H9 (cell line): ENCODE measurements around the gene L3HYPDH. TPM values are rescaled to one million over a fixed set of nuclear protein-coding genes. Genes with fewer than 3 reads are reported as not detected.

Experiments used
- DNase-seq: peaks from one replicate; pipeline ENCODE4 v3.0.0-alpha.2; 2017
- H2AFZ ChIP-seq: one replicate; pipeline ENCODE4 v1.6.1; 2013; ENCODE audit warnings: mild to moderate bottlenecking, low read length, control low read depth, moderate library complexity
- H2AK5ac ChIP-seq: 2 replicates; pipeline ENCODE4 v1.6.1; 2013; ENCODE audit warnings: low read length, control low read depth, mixed read lengths; ENCODE audit not compliant: insufficient read length
- H2BK120ac ChIP-seq: one replicate; pipeline ENCODE4 v1.6.1; 2013; ENCODE audit warnings: low read depth, mild to moderate bottlenecking, low read length, control low read depth, inconsistent platforms; ENCODE audit not compliant: poor library complexity, severe bottlenecking
- H2BK12ac ChIP-seq: 2 replicates; pipeline ENCODE4 v1.6.1; 2013; ENCODE audit warnings: low read length, control low read depth, mixed read lengths, low read depth; ENCODE audit not compliant: insufficient read length
- H2BK15ac ChIP-seq: 2 replicates; pipeline ENCODE4 v1.6.1; 2013; ENCODE audit warnings: low read depth, low read length, control low read depth
- H2BK20ac ChIP-seq: one replicate; pipeline ENCODE4 v1.6.1; 2013; ENCODE audit warnings: low read depth, mild to moderate bottlenecking, low read length, control low read depth, inconsistent platforms; ENCODE audit not compliant: poor library complexity, severe bottlenecking
- H2BK5ac ChIP-seq: 2 replicates; pipeline ENCODE4 v1.6.1; 2013; ENCODE audit warnings: low read length, control low read depth, mixed read lengths; ENCODE audit not compliant: insufficient read length
- H3K14ac ChIP-seq: 2 replicates; pipeline ENCODE4 v1.6.1; 2013; ENCODE audit warnings: low read length, control low read depth; ENCODE audit not compliant: insufficient read depth
- H3K18ac ChIP-seq: 2 replicates; pipeline ENCODE4 v1.6.1; 2013; ENCODE audit warnings: low read depth, mild to moderate bottlenecking, mixed read lengths, low read length, control low read depth; ENCODE audit not compliant: insufficient read length
- H3K23ac ChIP-seq: 2 replicates; pipeline ENCODE4 v1.6.1; 2013; ENCODE audit warnings: low read length, control low read depth, mixed read lengths, low read depth; ENCODE audit not compliant: insufficient read length
- H3K23me2 ChIP-seq: 2 replicates; pipeline ENCODE4 v1.6.1; 2013; ENCODE audit warnings: low read depth, mild to moderate bottlenecking, mixed read lengths, low read length, control low read depth; ENCODE audit not compliant: insufficient read length, poor library complexity, severe bottlenecking
- H3K27ac ChIP-seq: 2 replicates; pipeline ENCODE4 v1.5.1; 2013; ENCODE audit warnings: low read length, control low read depth, mixed read lengths, low read depth; ENCODE audit not compliant: insufficient read length
- H3K27me3 ChIP-seq: 2 replicates; pipeline ENCODE4 v1.6.1; 2013; ENCODE audit warnings: low read length, control low read depth, inconsistent platforms; ENCODE audit not compliant: insufficient read depth
- H3K4ac ChIP-seq: 2 replicates; pipeline ENCODE4 v1.6.1; 2013; ENCODE audit warnings: low read depth, mild to moderate bottlenecking, control low read depth, inconsistent platforms, low read length, moderate library complexity
- H3K4me1 ChIP-seq: 2 replicates; pipeline ENCODE4 v1.6.1; 2013; ENCODE audit warnings: low read length, control low read depth, inconsistent platforms; ENCODE audit not compliant: insufficient read depth
- H3K4me2 ChIP-seq: 2 replicates; pipeline ENCODE4 v1.6.1; 2013; ENCODE audit warnings: low read length, control low read depth, mixed read lengths; ENCODE audit not compliant: insufficient read length, insufficient read depth
- H3K56ac ChIP-seq: 2 replicates; pipeline ENCODE4 v1.6.1; 2013; ENCODE audit warnings: low read depth, mild to moderate bottlenecking, mixed read lengths, low read length, control low read depth; ENCODE audit not compliant: insufficient read length
- H3K79me1 ChIP-seq: 2 replicates; pipeline ENCODE4 v1.6.1; 2013; ENCODE audit warnings: low read depth, mild to moderate bottlenecking, moderate library complexity, low read length, control low read depth, inconsistent platforms; ENCODE audit not compliant: insufficient read depth, poor library complexity, severe bottlenecking
- H3K79me2 ChIP-seq: 2 replicates; pipeline ENCODE4 v1.6.1; 2013; ENCODE audit warnings: low read length, control low read depth, inconsistent platforms; ENCODE audit not compliant: insufficient read depth
- H3K9ac ChIP-seq: 2 replicates; pipeline ENCODE4 v1.6.1; 2013; ENCODE audit warnings: low read length, control low read depth, mixed read lengths; ENCODE audit not compliant: insufficient read length; ENCODE audit errors: extremely low read depth
- H3K9me3 ChIP-seq: one replicate; pipeline ENCODE4 v1.6.1; 2013; ENCODE audit warnings: low read depth, low read length, inconsistent platforms; ENCODE audit not compliant: control insufficient read depth
- H3T11ph ChIP-seq: one replicate; pipeline ENCODE4 v1.6.1; 2013; ENCODE audit warnings: mild to moderate bottlenecking, low read length, control low read depth, inconsistent platforms
- H4K20me1 ChIP-seq: one replicate; pipeline ENCODE4 v1.6.1; 2013; ENCODE audit not compliant: control insufficient read depth, insufficient read length, insufficient read depth
- H4K5ac ChIP-seq: 2 replicates; pipeline ENCODE4 v1.6.1; 2013; ENCODE audit warnings: low read depth, mild to moderate bottlenecking, mixed read lengths, low read length, control low read depth; ENCODE audit not compliant: insufficient read length
- H4K8ac ChIP-seq: replicated peaks from 2 replicates; pipeline ENCODE4 v1.6.1; 2013; ENCODE audit warnings: low read length, control low read depth, mixed read lengths, low read depth; ENCODE audit not compliant: insufficient read length
- H4K91ac ChIP-seq: 2 replicates; pipeline ENCODE4 v1.6.1; 2013; ENCODE audit warnings: low read depth, mild to moderate bottlenecking, moderate library complexity, mixed read lengths, low read length, control low read depth; ENCODE audit not compliant: insufficient read length
- H3K27ac Mint-ChIP-seq, 3 experiments: 2 replicates in 2 of 3; 3 replicates in 1 of 3; pipeline ENCODE4 v1.8.0; 2020 to 2021; ENCODE audit warnings: mixed read lengths in 3 of 3, mild to moderate bottlenecking in 1 of 3, moderate library complexity in 1 of 3
- H3K27me3 Mint-ChIP-seq: 2 replicates; pipeline ENCODE4 v1.8.0; 2021; ENCODE audit warnings: low read depth, mild to moderate bottlenecking, moderate library complexity, mixed read lengths
- H3K36me3 Mint-ChIP-seq, 3 experiments: 2 replicates in 2 of 3; 3 replicates in 1 of 3; pipeline ENCODE4 v1.8.0; 2020 to 2021; ENCODE audit warnings: low read depth in 3 of 3, mixed read lengths in 3 of 3; ENCODE audit not compliant: insufficient read depth in 1 of 3
- H3K4me1 Mint-ChIP-seq, 2 experiments: 2 replicates each; pipeline ENCODE4 v1.8.0; 2020; ENCODE audit warnings: mixed read lengths in 2 of 2
- H3K4me3 Mint-ChIP-seq, 2 experiments: 2 replicates in 1 of 2; 3 replicates in 1 of 2; pipeline ENCODE4 v1.8.0; 2020 to 2021; ENCODE audit warnings: mild to moderate bottlenecking in 2 of 2, mixed read lengths in 2 of 2, moderate library complexity in 1 of 2
- H3K9me3 Mint-ChIP-seq, 2 experiments: 2 replicates in 1 of 2; 3 replicates in 1 of 2; pipeline ENCODE4 v1.8.0; 2020; ENCODE audit warnings: mild to moderate bottlenecking in 2 of 2, mixed read lengths in 2 of 2, moderate library complexity in 1 of 2
- WGBS: extraction: QIAGEN DNeasy Blood & Tissue Kit; methylation state at CpG from one replicate; pipeline ENCODE4 v1.1.7; 2013; ENCODE audit warnings: missing lambda C conversion rate, low lambda C conversion rate, mixed read lengths; ENCODE audit not compliant: insufficient read length; ENCODE audit errors: extremely low coverage; 5-methylcytosine and 5-hydroxymethylcytosine counted together
- total RNA-seq: library from RNA; stranded (reverse); gene quantifications from 2 replicates; pipeline ENCODE4 v1.2.1, GENCODE V29; 2021
- TF ChIP-seq, protein P1 (sequence below): fragments of 200-600 bp; sonication (generic); conservative IDR thresholded peaks from 3 replicates; pipeline ENCODE4 v1.8.0; 2021; ENCODE audit warnings: antibody characterized with exemption, mild to moderate bottlenecking

The L3HYPDH gene
- total RNA-seq, 1 experiment from 2014 or later = 15.7 TPM

DNA sequence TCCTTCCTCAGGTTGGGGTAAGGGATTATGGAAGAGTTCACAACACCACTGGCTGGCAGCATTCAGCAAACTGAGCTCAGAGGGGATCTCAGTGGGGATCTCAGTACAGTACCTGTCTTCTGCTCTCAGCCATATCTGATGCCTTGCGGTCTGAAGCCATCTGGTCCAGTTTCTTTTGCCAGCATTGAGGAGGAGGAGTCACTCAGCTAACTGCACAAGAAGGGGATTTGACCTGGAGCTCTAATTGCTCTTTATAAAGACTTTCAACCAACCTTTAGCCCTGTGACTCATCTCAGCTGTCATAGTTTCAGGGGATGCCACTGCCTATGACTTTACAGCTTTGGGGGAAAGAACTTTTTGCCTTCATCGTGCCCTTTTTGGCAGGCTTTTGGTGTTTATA lies 45.0 kb upstream of the L3HYPDH start:
- H3K27me3 ChIP-seq = no peaks in the 10 kb centered on the region
- no peak overlapping the region for H3K4me2 ChIP-seq
- H3K9me3 ChIP-seq = no peaks in the 10 kb centered on the region
- H3K23me2 ChIP-seq = no peaks in the 10 kb centered on the region
- no peak overlapping the region for H2BK120ac ChIP-seq
- no peak overlapping the region for H3K23ac ChIP-seq
- no peak overlapping the region for H2AK5ac ChIP-seq
- TF ChIP-seq, protein P1, sequence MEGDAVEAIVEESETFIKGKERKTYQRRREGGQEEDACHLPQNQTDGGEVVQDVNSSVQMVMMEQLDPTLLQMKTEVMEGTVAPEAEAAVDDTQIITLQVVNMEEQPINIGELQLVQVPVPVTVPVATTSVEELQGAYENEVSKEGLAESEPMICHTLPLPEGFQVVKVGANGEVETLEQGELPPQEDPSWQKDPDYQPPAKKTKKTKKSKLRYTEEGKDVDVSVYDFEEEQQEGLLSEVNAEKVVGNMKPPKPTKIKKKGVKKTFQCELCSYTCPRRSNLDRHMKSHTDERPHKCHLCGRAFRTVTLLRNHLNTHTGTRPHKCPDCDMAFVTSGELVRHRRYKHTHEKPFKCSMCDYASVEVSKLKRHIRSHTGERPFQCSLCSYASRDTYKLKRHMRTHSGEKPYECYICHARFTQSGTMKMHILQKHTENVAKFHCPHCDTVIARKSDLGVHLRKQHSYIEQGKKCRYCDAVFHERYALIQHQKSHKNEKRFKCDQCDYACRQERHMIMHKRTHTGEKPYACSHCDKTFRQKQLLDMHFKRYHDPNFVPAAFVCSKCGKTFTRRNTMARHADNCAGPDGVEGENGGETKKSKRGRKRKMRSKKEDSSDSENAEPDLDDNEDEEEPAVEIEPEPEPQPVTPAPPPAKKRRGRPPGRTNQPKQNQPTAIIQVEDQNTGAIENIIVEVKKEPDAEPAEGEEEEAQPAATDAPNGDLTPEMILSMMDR = no peak
- no peak overlapping the region for H2AFZ ChIP-seq
- no peaks in the 10 kb centered on the region for H3K4me1 ChIP-seq
- no peak overlapping the region for H4K8ac ChIP-seq
- H2BK12ac ChIP-seq = no peak overlapping the region
- no CpG with 5 or more reads among the region's 2 CpGs for whole genome bisulfite sequencing
- no peak overlapping the region for H2BK5ac ChIP-seq
- H4K20me1 ChIP-seq = no peaks in the 10 kb centered on the region
- H4K5ac ChIP-seq = no peak overlapping the region
- Mint-ChIP-seq H3K4me3 (no peak overlapping the region), H3K4me1 (peaks cover 2 to 5% of the 10 kb centered on the region in 2 experiments; a peak in 2 of 4 replicates), H3K27me3 (no peaks in the 10 kb centered on the region), H3K9me3 (peaks cover 0 to 2% of the 10 kb centered on the region in 2 experiments; a peak in 3 of 5 replicates), H3K36me3 (no peaks in the 10 kb centered on the region), H3K27ac (no peak overlapping the region)
- H2BK20ac ChIP-seq = no peak overlapping the region
- H2BK15ac ChIP-seq = no peak overlapping the region
- no peak overlapping the region for H3K9ac ChIP-seq
- no peak overlapping the region for H3K14ac ChIP-seq
- H3K27ac ChIP-seq = no peak overlapping the region
- no peak overlapping the region for H3K18ac ChIP-seq
- no peak overlapping the region for H4K91ac ChIP-seq
- no peak for DNase-seq
- no peak overlapping the region for H3T11ph ChIP-seq
- no peaks in the 10 kb centered on the region for H3K79me2 ChIP-seq
- no peak overlapping the region for H3K56ac ChIP-seq
- H3K79me1 ChIP-seq = no peaks in the 10 kb centered on the region
- no peak overlapping the region for H3K4ac ChIP-seq
